Measurements from ENCODE around the gene C2CD3.
A peak's percentile ranks its signal among the peaks of the same experiment; 100 is the strongest.

C2CD3 gene

GRCh38 chr11:73981051-73981805, 189.6 kb downstream of the C2CD3 start:
- peak overlapping the region in 1 of 2 donors; percentile 92 for H3K27ac ChIP-seq

GRCh38 chr11:73980001-73980961, 190.5 kb downstream of the C2CD3 start:
- DNase-seq (ENCODE audit: low spot score) = no peak
- H3K27ac ChIP-seq = peak overlapping the region in 1 of 2 donors; percentile 92
- H3K4me3 ChIP-seq = peak overlapping the region; percentile 79
- TF ChIP-seq, protein P1, sequence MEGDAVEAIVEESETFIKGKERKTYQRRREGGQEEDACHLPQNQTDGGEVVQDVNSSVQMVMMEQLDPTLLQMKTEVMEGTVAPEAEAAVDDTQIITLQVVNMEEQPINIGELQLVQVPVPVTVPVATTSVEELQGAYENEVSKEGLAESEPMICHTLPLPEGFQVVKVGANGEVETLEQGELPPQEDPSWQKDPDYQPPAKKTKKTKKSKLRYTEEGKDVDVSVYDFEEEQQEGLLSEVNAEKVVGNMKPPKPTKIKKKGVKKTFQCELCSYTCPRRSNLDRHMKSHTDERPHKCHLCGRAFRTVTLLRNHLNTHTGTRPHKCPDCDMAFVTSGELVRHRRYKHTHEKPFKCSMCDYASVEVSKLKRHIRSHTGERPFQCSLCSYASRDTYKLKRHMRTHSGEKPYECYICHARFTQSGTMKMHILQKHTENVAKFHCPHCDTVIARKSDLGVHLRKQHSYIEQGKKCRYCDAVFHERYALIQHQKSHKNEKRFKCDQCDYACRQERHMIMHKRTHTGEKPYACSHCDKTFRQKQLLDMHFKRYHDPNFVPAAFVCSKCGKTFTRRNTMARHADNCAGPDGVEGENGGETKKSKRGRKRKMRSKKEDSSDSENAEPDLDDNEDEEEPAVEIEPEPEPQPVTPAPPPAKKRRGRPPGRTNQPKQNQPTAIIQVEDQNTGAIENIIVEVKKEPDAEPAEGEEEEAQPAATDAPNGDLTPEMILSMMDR (IDR thresholded peaks at IDR 0.05) = no peak

More at GRCh38 chr11:73981051-73981805, 189.6 kb downstream of the C2CD3 start:
- peak overlapping the region; percentile 79 for H3K4me3 ChIP-seq
- DNase-seq (ENCODE audit: low spot score) = no peak
- TF ChIP-seq, protein P1 (IDR thresholded peaks at IDR 0.05) = no peak

DNA sequence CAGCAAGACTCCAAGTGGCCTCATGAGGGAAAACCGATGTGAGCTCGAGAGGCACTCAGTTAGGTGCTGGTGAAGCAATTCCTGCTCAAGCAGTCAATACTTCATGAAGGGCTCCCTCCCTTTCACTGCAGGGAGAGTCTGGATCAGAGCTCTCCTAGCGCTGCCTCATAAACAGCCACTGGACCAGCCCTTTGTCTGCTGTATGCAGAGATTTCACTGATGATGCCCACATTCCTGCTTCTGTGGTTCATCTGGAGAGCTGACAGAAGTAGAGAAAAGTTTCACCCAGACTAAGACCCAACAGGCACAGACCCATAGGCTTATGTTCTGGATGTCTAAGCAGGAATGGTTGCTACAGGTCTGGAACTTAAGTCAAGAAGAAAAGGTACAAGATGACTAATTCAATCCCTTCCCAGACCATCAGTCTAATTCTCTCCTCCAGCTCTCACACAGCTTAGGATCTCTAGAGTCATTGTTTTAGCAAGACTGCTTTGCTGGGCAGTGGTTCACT, 192.2 kb downstream of the C2CD3 start:
- DNase-seq (ENCODE audit: low spot score) = no peak
- H3K27ac ChIP-seq = peak overlapping the region in 1 of 2 donors; percentile 16
- TF ChIP-seq, protein P1 (IDR thresholded peaks at IDR 0.05) = no peak
- H3K4me3 ChIP-seq = no peak overlapping the region

- no peak overlapping the region for H3K4me3 ChIP-seq
- H3K27ac ChIP-seq = no peak overlapping the region
- no peak for DNase-seq (ENCODE audit: low spot score)
- TF ChIP-seq, protein P1 (IDR thresholded peaks at IDR 0.05) = no peak
These were observed 192.8 kb downstream of the C2CD3 start for GRCh38 chr11:73977856-73978519.

GRCh38 chr11:73976451-73977151, 194.2 kb downstream of the C2CD3 start:
- DNase-seq (ENCODE audit: low spot score) = no peak
- no peak overlapping the region for H3K27ac ChIP-seq
- H3K4me3 ChIP-seq = no peak overlapping the region
- TF ChIP-seq, protein P1 (IDR thresholded peaks at IDR 0.05) = no peak

DNA sequence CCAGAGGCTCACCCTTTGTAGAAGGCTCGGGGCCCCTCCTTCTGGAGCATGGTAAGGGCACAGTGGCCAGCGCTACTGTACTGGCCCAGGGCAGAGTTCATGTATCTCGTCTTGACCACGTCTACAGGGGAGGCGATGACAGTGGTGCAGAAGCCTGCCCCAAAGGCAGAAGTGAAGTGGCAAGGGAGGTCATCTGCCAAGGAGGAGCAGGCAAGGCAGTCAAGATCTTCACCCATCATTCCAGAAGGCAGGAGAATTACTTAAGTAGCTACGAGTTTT, 195.4 kb downstream of the C2CD3 start:
- Histone ChIP-seq H3K4me3 (no peak overlapping the region), H3K27ac (no peak overlapping the region)
- TF ChIP-seq, protein P1 (IDR thresholded peaks at IDR 0.05) = no peak
- DNase-seq (ENCODE audit: low spot score) = no peak
